HG03558 (cell line): ENCODE measurements around the gene GARIN5B.

Experiments used
- ATAC-seq: cut with Tn5 transposase; IDR thresholded peaks from one replicate; pipeline ENCODE4 v1.9.1; 2021; ENCODE audit warnings: moderate number of reproducible peaks; ENCODE audit not compliant: unreplicated experiment; ENCODE audit errors: extremely low read depth

GARIN5B gene

DNA sequence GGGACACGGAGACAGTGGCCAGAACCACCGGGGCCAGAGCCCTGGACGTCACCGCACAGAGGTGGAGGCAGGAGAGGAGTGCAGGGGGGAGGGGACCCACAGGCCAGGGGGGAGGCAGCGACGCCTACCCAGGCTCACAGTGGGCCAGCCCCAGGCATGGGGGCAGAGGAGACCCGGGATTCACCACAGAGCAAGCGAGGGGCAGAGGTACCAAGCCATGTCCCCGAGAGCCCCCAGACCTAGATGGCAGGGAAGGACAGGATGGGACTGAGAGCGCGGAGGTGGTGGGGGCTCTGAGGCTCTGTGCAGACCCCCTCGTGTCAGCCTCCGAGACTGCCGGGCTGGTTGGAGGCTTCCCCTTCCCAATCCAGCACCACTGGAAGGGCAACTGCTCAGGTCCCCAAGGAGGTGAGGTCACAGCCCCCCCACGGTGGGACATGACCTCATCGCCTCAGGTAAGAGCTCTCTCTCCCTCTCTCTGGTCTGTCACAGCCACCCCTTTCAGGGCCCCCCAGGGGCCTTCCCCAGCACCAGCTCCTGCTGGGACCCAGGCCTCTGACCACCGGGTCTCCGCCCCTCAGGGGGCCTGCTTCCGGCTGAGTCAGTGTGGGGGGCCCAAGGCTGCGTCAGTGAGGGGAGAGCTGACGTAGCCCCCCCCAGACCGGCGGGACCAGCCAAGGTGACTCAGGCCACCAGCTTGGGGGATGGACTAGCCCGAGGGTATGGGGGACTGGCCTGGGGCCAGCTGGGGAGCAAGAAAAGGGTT is 9.4 kb upstream of the GARIN5B start:
- no peak for ATAC-seq

DNA sequence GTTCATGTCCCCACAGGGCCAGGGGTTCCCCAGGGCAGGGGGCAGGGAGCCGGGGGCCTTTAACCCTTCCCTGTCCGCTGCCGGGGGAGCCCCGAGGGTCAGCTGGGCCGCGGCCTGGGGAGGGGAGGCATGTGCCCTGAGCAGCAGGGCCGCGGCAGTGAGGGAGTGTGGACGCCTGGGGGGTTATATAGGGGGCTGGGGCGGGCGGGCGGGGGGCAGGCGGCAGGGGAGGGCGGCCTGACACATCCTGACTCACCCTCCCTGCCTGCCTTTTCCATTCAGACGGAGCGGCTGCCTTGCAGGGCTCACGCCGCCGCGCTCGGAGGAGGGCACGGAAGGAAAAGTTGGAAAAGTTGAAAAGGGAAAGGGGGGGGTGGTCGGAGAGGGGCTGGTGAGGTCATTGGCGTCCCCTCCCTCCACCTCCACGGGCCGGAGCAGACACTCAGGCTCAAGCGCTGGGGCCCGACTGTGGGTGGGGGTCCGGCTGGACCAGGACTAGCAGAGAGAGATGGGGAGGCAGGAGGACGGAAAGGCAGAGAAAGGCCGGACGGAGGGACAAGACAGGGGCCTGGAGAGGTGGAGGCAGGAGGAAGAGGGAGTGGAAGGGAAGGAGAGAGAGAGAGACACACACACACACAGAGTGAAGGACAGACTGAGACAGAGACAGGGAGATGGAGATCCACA is 7.4 kb upstream of the GARIN5B start, which contains the start of gene IL11:
IL11 (minus strand) TSS at position 159 of the 684 bp plus-strand sequence; CDS start at position 6, 153 bp downstream.
- ATAC-seq, result no peak

DNA sequence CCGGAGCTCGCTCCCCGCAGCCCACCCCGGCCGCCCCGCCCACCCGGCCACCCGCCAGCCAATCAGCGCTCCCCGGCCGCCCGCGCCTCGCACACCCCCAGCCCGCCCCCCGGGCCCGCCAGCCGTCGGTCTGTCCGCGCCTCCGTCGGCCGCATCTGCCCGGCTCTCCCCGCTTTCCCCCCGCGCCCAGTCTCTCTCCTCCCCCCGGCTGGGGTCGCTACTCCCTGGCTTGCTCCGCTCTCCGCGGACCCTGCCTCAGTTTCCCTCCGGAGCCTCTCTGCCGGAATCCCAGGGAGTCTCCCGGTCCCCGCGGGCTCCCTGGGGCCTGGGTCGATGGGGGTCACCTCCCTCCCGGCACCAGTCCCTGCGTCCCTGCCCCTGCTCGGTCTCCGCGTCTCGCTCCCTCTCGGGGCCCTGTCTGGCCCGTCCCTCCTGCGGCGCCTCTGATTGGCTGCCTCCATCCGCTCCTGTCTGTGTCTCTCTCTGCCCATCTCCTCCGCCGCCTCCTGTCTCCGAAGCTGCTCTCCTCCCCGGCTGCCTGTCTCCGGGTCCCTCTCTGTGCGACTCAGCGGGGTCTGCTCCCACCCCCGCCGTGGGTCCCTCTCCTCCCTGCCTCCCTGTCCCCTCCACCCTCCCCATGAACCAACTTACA is 6.7 kb upstream of the GARIN5B start:
- ATAC-seq, result no peak

DNA sequence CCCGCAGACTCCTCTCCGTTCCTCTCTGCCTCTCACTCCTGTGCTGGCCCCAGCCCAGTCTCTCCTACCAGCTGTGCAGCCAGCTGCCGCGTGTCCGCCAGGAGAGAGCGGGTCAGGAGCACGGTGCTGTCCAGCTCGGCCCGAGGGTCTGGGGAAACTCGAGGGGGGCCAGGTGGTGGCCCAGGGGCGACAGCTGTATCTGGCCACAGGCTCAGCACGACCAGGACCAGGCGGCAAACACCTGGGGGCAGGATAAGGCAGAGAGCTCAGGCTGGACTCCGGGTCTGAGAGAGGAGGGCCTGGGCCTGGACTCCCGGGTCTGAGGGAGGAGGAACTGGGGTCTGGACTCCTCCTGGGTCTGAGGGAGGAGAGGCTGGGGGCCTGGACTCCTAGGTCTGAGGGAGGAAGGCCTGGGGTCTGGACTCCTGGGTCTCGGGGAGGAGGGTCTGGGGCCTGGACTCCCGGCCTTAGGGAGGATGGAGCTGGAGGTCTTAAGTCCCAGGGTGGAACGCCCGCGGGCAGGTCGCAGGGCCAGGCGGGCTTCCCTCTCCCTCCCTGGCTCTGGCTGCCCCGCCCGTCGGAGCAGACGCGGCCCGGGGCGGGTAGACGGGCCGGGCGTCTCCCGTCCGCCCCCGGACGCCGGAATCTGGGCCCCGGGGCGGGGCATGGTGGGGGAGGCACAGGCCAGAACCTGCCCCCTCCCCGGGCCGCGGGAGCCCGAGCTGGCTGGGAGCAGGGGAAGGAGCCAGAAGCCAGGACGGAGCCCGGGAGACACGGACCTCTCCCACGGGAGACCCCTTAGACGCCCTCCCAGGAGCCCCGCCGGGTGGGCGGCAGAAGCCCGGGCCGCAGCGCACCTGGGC is 5.9 kb upstream of the GARIN5B start:
- no peak for ATAC-seq

DNA sequence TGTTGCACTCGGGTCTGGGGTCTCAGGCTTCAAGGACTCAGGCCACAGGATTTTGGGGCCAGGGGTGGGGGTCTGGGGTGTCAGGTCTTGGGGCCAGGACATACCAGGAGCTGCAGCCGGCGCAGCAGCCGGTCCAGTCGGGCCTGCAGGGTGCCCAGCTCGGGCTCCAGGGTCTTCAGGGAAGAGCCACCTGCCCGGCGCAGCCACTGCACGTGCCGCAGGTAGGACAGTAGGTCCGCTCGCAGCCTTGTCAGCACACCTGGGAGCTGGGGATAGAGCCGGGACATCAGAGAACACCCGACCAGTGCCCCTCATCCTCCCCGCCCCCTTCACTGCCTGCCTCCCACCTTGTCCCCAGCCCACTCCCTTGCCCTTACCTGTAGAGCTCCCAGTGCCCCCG is 5.0 kb upstream of the GARIN5B start:
- ATAC-seq, result no peak

DNA sequence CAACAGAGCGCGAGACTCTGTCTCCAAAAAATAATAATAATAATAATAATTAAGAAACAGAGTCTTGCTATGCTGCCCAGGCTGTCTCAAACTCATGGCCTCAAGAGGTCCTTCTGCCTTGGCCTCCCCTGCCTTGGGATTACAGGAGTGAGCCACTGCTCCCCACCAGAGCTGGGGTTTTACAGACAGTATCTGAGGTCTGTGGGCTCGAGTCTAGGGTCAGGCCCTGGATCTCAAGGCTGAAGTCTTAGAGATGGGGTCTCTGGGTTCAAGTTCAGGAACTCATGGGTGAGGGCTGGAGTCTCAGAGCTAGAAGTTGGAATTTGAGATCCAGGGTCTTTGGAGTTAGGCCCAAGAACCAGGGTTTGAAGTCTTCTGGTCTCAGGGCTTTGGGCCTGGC is 3.7 kb upstream of the GARIN5B start:
- no peak for ATAC-seq

DNA sequence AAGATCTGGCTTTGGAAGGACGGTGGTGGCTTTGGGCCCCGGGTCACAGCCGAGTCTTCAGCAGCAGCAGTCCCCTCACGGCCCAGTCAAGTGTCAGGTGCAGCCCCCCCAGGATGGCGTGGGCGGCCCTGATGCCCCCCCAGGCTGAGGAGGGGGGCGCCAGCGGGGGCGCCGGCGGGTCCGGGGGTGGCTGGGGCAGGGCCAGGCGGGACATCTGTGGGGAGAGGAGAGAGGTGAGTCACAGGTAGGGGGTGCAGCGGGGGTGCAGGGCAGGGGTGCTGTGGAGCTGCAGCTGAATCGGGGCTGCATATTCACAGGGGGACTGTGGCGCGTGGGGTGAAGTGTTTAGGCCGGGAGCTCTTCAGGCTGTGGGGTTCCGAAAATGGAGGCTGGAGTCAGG is 2.9 kb upstream of the GARIN5B start:
- no peak for ATAC-seq

DNA sequence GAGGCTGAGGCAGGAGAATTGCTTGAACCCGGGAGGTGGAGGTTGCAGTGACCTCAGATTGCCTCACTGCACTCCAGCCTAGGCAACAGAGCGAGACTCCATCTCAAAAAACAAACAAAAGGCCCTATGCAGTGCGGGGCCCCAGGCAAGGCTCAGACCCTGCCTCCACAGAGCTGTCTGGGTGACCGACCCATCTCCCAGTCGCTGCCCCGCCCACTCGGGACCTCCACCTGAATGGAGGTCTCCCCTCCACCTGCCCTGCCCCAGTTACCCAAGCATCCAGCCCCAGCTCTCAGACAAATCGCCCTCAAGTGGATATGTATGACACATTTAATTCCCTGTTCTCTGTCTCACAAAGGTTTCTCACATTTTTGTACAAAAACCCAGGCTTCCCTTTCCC is 2.2 kb upstream of the GARIN5B start:
- no peak for ATAC-seq

DNA sequence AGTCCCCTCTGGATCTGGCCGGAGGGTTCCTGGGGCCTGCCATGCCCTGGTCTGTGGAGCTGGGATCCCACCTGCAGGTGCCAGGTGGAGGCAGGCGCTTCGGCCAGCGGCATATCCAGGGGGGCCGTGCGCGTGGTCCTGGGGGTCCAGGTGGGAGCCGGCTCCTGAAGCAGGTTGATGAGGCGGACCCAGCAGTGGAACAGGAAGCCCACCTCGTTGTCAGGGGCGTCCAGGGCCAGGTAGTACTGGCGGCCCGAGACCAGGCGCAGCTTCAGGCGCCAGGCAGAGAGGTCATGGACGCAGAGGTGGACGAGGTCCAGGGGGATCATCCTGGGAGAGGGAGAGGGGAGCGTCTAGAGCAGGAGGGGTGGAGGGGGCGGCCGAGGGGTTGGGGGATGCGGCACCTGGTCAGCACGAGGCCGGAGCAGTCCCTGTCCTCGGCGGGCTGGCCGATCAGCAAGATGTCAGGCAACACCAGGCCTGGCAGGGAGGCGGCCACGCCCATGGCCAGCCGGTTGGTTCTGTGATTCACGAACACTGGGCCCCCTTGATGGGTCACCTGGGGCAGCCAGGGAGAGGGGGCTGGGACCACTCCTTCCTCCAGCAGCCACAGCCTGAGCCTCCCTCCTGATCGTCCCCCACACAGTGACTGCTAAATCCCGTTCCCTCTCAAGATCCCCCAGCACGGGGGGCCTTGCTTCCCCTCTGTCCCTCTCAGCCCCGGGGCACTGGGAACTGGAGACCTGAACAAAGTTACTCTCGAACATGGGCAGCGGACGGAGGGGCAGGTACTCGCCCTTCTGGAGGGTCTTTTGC is 678 bp downstream of the GARIN5B start:
- no peak for ATAC-seq

DNA sequence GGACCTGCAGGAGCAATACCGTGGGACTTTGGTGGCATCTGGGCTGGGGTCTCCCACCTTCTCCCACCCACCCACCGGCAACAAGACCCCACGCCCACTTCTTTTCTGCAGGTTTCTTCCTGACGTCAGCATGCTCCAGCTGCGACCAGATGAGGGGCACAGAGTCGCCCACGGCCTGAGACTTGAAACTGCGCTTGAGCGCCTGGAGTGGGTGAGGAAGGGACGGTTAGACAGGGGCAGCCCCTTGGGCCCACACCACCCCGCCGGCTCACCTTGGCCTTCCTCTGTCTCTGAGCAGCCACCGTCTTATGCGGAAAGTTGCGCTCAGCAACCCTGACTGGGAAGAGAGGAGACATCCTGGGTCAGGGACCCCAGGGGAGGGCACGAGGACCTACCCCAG is 2.2 kb downstream of the GARIN5B start:
- no peak for ATAC-seq

DNA sequence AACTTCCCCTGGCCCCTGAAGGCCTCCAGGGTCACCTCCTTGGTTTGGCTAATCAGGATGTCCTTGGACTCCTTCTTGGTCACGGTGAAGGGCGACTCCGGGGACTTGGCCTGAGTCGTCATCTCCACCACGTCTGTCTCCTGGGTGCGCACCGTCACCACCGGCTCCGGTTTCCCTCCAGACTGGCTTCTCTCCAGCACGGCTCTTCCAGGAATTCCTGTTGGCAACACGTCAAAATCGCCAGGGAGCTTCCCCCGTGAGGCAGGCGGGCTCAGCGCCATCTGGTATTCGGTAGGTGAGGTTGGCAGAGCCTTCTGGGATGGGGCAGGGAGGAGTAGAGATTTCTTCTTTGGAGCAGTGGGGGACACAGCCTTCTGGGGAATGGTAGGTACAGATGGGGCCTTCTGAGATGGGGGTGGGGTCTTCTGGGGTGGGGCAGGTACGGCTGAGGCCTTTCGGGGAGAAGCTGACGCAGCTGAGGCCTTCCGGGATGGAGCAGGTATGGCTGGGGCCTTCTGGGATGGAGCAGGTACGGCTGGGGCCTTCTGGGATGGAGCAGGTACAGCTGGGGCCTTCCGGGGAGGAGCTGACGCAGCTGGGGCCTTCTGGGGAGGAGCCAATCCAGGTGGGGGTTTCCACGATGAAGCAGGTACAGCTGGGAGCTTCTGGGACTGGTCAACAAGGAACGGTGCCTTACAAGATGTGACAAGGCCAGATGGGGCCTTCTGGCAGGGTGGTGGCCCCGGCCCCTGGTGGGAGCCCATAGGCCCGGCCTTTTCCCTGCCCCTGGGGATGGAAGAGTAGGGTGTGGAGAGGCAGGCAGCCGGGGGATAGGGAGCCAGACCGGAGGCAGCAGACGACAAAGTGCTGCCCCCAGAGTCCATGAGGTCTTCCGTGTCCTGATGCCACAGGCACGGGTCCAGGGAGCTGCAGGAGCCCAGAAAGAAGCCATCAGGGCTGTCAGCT is 3.8 kb downstream of the GARIN5B start:
- no peak for ATAC-seq

DNA sequence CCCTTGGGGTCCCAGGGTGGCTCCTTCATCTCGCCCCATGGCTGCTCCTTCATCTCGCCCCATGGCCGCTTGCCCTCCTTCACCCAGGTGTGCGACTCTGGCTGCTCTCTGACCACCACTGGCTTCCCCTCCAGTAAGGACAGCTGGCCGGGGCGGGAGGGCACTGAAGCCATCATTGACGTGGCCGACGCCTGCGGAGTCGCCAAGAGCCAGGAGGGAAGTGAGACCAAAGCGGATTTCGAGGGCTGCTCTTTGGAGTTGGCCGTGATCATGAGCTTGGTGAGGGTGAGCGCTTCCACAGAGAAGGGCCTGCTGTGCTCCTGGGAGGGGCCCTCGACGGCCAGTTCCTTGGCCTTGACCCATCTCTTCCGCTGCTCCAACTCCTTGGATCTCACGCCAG is 4.6 kb downstream of the GARIN5B start:
- no peak for ATAC-seq

DNA sequence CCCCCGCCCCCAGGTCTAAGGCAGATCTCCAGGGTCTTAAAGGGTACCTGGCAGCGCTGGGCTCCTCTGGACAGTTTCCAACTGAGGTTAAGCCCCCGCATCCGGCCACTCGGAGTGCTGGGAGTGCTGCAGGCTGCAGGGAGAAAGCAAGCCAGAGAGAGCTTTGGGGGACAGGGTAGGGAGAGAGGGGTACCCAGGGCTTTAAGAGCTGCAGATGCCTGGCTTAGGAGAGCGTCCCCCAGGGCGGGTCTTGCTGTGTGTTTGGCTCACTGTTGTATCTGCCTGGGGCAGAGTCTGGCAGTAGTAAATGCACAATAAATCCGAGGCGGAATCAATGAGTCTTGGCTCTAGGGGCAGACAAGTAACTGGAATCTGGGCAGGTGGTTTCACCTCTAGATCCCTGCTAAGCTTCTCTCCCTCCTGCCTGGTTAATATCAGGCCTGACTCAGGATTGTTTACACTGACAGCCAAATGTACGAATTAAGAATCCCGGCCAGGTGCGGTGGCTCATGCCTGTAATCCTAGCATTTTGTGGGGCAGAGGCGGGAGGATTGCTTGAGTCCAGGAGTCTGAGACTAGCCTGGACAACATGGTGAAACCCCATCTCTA is 7.7 kb downstream of the GARIN5B start:
- no peak for ATAC-seq

DNA sequence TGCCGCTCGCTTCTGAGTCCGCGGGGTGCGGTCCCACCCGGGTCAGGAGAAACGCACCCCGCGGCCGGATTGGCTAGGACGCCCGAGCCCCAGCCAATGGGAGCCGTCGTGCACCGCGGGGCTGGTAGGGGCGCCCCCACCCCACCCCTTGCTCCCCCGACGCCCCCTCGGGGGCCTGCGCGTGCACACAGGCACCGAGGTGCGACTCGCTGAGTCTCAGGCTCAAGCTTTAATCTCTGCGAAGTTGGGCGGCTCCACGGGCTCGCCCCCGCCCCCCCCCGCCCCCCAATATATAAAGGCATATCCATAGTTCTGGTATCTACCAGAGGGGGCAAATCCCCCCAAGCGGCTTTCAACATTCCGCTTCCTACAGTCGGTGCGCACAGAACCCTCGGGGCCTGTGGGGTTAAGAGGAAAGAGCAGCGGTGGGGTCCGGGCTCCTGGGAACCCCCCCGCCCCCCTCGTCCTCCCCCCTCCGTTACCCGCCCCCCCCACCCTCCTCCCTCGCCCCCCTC is 8.3 kb downstream of the GARIN5B start, which contains the start of gene COX6B2:
COX6B2 (minus strand) TSS at position 22 of the 515 bp plus-strand sequence. CDS start 198 bp downstream, outside the sequence.
- no peak for ATAC-seq

DNA sequence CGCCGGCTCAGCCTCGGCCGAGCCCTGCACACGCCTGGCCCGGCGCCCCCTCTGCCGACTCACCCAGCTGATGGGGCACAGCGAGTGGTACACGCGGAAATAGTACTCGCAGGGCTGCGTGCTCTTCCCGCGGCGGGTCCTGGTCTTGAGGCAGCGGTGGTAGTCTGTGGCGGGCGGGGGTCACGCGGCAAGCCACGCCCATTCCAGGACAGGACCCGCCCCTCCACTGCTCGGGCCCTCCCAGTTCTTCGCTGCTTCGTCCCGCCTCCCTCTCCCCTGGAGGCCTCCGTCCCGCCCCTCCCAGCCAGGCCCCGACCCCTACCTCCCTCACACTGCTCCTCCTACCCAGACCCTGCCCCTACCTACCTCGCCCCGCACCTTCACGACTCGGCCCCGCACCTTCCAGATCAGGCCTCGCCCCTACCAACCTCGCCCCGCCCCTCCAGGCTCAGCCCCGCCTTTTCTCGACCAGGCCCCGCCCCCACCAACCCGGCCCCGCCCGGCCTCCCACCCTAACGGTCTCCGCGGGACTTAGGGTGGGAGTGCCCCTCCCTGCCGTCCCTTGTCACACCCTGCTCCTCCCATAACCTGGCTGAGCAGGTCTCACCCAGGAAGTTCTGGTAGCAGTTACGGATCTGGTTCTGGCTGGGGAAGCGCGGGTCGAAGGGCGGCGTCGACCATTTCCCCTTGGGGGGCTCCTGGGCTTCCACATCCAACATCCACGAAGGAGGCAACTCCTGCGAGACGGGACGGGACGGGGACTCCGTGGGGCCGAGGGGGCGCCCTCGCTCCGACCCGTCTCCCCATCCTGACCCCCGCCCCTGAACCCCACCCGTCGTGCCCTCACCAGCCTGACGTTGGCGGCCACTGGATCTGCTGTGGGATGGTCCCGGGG is 9.0 kb downstream of the GARIN5B start:
- no peak for ATAC-seq

DNA sequence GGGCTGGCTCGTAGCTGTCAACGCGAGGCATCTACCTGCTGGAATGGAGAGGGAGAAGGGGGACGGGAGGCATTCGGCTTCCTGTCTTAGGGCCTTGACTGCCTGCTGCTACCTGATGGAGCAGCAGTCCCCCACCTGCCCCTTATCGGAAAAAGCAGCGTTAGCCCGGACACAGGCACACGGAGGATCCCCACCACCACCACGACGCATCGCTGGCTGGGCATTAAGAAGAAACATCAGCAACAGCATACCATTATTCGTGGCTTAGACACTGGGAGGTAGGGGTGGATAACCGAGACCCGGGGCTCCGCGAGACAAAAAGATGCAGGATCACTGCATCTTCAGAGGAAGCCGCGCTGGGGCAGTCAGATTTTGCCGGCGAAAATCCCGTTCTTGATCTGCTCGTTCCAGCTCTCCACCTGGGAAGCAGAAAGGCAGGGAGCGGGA is 9.7 kb downstream of the GARIN5B start:
- ATAC-seq, result no peak
